Hepatocyte (in vitro differentiated cells): ENCODE results near the gene MCF2L.
"Not testable (repeated sequence)": the region's sequence is repeated elsewhere in the genome, so short reads cannot be mapped to it uniquely, and the experiment has no call there.

Experiments used
- EZH2 ChIP-seq: fragments of 200-600 bp; sonication (generic); IDR thresholded peaks from 2 replicates; pipeline ENCODE4 v1.6.1; 2016; ENCODE audit warnings: antibody characterized with exemption, mild to moderate bottlenecking, borderline replicate concordance
- TF ChIP-seq, protein P1 (sequence below): fragments of 200-600 bp; sonication (generic); IDR thresholded peaks from 2 replicates; pipeline ENCODE4 v1.5.1; 2016; ENCODE audit warnings: antibody characterized with exemption, mild to moderate bottlenecking; ENCODE audit not compliant: poor library complexity

GRCh38 chr13:113108521-113108920 is 139.5 kb downstream of the MCF2L start:
- TF ChIP-seq, protein P1, sequence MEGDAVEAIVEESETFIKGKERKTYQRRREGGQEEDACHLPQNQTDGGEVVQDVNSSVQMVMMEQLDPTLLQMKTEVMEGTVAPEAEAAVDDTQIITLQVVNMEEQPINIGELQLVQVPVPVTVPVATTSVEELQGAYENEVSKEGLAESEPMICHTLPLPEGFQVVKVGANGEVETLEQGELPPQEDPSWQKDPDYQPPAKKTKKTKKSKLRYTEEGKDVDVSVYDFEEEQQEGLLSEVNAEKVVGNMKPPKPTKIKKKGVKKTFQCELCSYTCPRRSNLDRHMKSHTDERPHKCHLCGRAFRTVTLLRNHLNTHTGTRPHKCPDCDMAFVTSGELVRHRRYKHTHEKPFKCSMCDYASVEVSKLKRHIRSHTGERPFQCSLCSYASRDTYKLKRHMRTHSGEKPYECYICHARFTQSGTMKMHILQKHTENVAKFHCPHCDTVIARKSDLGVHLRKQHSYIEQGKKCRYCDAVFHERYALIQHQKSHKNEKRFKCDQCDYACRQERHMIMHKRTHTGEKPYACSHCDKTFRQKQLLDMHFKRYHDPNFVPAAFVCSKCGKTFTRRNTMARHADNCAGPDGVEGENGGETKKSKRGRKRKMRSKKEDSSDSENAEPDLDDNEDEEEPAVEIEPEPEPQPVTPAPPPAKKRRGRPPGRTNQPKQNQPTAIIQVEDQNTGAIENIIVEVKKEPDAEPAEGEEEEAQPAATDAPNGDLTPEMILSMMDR: not testable (repeated sequence)
- not testable (repeated sequence) for TF ChIP-seq EZH2
